Activated CD8-positive, alpha-beta memory T cell treated with anti-CD3 and anti-CD28 coated beads, Interleukin-2, amount 10 ng/mL, durations not matched to agents 7 days and 5 days (primary cell): ENCODE results near the gene UBE2L3. TPM values are rescaled to one million over a fixed set of nuclear protein-coding genes. Genes with fewer than 3 reads are reported as not detected.
"Not testable (repeated sequence)": the region's sequence is repeated elsewhere in the genome, so short reads cannot be mapped to it uniquely, and the experiment has no call there.

Experiments
- ATAC-seq: fragments of 150-1000 bp; cut with Tn5 transposase; one replicate; pipeline ENCODE4 v1.10.0; 2021; ENCODE audit warnings: moderate library complexity
- CTCF ChIA-PET: fragments of 350-600 bp; sonication (Branson Sonifier 250); formaldehyde crosslinking; loops from one replicate; lab custom pipeline; 2021; ENCODE audit warnings: antibody characterized with exemption; lab: Charles Lee
- DNase-seq: peaks from one replicate; pipeline ENCODE4 v3.0.0-alpha.2; 2020
- H3K27ac Mint-ChIP-seq: one replicate; pipeline ENCODE4 v1.8.0; 2021; ENCODE audit warnings: mild to moderate bottlenecking, mixed read lengths
- H3K27me3 Mint-ChIP-seq: one replicate; pipeline ENCODE4 v1.8.0; 2021; ENCODE audit warnings: mixed read lengths
- H3K36me3 Mint-ChIP-seq: one replicate; pipeline ENCODE4 v1.8.0; 2021; ENCODE audit warnings: mild to moderate bottlenecking, mixed read lengths
- H3K4me1 Mint-ChIP-seq: one replicate; pipeline ENCODE4 v1.8.0; 2021; ENCODE audit warnings: mixed read lengths
- H3K4me3 Mint-ChIP-seq: one replicate; pipeline ENCODE4 v1.8.0; 2021; ENCODE audit warnings: mild to moderate bottlenecking, moderate library complexity, mixed read lengths
- H3K9me3 Mint-ChIP-seq: one replicate; pipeline ENCODE4 v1.8.0; 2022; ENCODE audit warnings: low read depth, mixed read lengths
- total RNA-seq, 2 experiments: library from RNA; stranded (reverse); gene quantifications; one replicate each; pipeline ENCODE4 v1.2.3, GENCODE V29; 2021

Gene UBE2L3
- total RNA-seq, 2 experiments from 2014 or later, result 57.3 to 67.8 TPM

GRCh38 chr22:21639359-21639758 lies 71.8 kb downstream of the UBE2L3 start:
- Mint-ChIP-seq H3K4me1 (peaks cover 25% of the 10 kb centered on the region), H3K4me3 (no peak overlapping the region), H3K27ac (no peak overlapping the region), H3K36me3 (peaks cover 9% of the 10 kb centered on the region), H3K27me3 (no peaks in the 10 kb centered on the region), H3K9me3 (no peaks in the 10 kb centered on the region)
- DNase-seq (no peak), ATAC-seq (no peak)
- CTCF ChIA-PET, result interaction anchor here (1.0 kb wide), 1 partner anchor 10 kb away, joined by 3 read pairs; no protein-coding TSS in a partner anchor

- H3K4me3 Mint-ChIP-seq, result peak overlapping the region; percentile 83
- no peak for ATAC-seq
Measured at GRCh38 chr22:21640810-21641209, 73.3 kb downstream of the UBE2L3 start.

GRCh38 chr22:21641417-21641788 lies 73.9 kb downstream of the UBE2L3 start:
- DNase-seq (no peak), ATAC-seq (no peak)
- Mint-ChIP-seq H3K9me3 (no peaks in the 10 kb centered on the region), H3K36me3 (peaks cover 12% of the 10 kb centered on the region), H3K27ac (peak overlapping the region; percentile 90), H3K27me3 (no peaks in the 10 kb centered on the region), H3K4me3 (peak overlapping the region; percentile 83), H3K4me1 (peaks cover 27% of the 10 kb centered on the region)
- CTCF ChIA-PET, result interaction anchor here (1.0 to 9.7 kb wide), 12 partner anchors 11 to 93 kb away, joined by 3 to 241 read pairs (median 6); partner anchors contain the start of genes CCDC116, PPIL2, UBE2L3 and YDJC

More at GRCh38 chr22:21640810-21641209, 73.3 kb downstream of the UBE2L3 start:
- Mint-ChIP-seq H3K4me1 (peaks cover 25% of the 10 kb centered on the region), H3K27me3 (no peaks in the 10 kb centered on the region), H3K27ac (no peak overlapping the region), H3K36me3 (peaks cover 11% of the 10 kb centered on the region), H3K9me3 (no peaks in the 10 kb centered on the region)
- CTCF ChIA-PET, result interaction anchor here (1.2 to 9.7 kb wide), 8 partner anchors 10 to 72 kb away, joined by 3 to 241 read pairs (median 8); partner anchors contain the start of genes CCDC116, PPIL2, UBE2L3 and YDJC
- DNase-seq, result no peak

- H3K4me1 Mint-ChIP-seq, result peaks cover 33% of the 10 kb centered on the region
- CTCF ChIA-PET, result interaction anchor here (1.0 to 9.7 kb wide), 19 partner anchors 10 to 539 kb away, joined by 3 to 241 read pairs (median 6); partner anchors contain the start of genes CCDC116, PPIL2, PPM1F and UBE2L3
- peak within 1 kb of the TSS; percentile 90 for H3K27ac Mint-ChIP-seq
- H3K9me3 Mint-ChIP-seq, result no peaks in the 10 kb centered on the region
- peak within 1 kb of the TSS; percentile 83 for H3K4me3 Mint-ChIP-seq
- no peaks in the 10 kb centered on the region for H3K27me3 Mint-ChIP-seq
- DNase-seq (peak; percentile 99), ATAC-seq (peak; percentile 98)
- H3K36me3 Mint-ChIP-seq, result peaks cover 17% of the 10 kb centered on the region
Measured at GRCh38 chr22:21641789-21642583, 74.5 kb downstream of the UBE2L3 start, which contains the start of gene SDF2L1. Gene SDF2L1 (plus strand): TSS chr22:21642302. CDS start chr22:21642337, 35 bp downstream.

GRCh38 chr22:21642584-21643448 lies 75.3 kb downstream of the UBE2L3 start:
- no peaks in the 10 kb centered on the region for H3K9me3 Mint-ChIP-seq
- peak; percentile 80 for DNase-seq
- ATAC-seq, result peak; percentile 6
- CTCF ChIA-PET, result interaction anchor here (0.7 to 9.7 kb wide), 22 partner anchors 9 to 540 kb away, joined by 3 to 241 read pairs (median 6); partner anchors contain the start of genes CCDC116, PPIL2, PPM1F and UBE2L3
- peak overlapping the region; percentile 83 for H3K4me3 Mint-ChIP-seq
- no peaks in the 10 kb centered on the region for H3K27me3 Mint-ChIP-seq
- H3K4me1 Mint-ChIP-seq, result peaks cover 33% of the 10 kb centered on the region
- peaks cover 17% of the 10 kb centered on the region for H3K36me3 Mint-ChIP-seq
- peak overlapping the region; percentile 90 for H3K27ac Mint-ChIP-seq

GRCh38 chr22:21643533-21644357 lies 76.2 kb downstream of the UBE2L3 start:
- peak overlapping the region; percentile 83 for H3K4me3 Mint-ChIP-seq
- H3K27ac Mint-ChIP-seq, result no peak overlapping the region
- CTCF ChIA-PET, result interaction anchor here (1.1 to 9.7 kb wide), 14 partner anchors 8 to 309 kb away, joined by 3 to 241 read pairs (median 8); partner anchors contain the start of genes CCDC116, PPIL2, PPM1F and UBE2L3
- H3K9me3 Mint-ChIP-seq, result no peaks in the 10 kb centered on the region
- no peaks in the 10 kb centered on the region for H3K27me3 Mint-ChIP-seq
- peaks cover 17% of the 10 kb centered on the region for H3K36me3 Mint-ChIP-seq
- DNase-seq (no peak), ATAC-seq (no peak)
- H3K4me1 Mint-ChIP-seq, result peaks cover 33% of the 10 kb centered on the region

- peaks cover 23% of the 10 kb centered on the region for H3K36me3 Mint-ChIP-seq
- not testable (repeated sequence) for H3K4me3 Mint-ChIP-seq
- CTCF ChIA-PET, result interaction anchor here (1.5 to 9.7 kb wide), 3 partner anchors 14 to 48 kb away, joined by 5 to 241 read pairs (median 17); partner anchors contain the start of genes CCDC116 and YDJC
Measured at GRCh38 chr22:21645513-21645912, 78.0 kb downstream of the UBE2L3 start.

GRCh38 chr22:21646608-21647590 lies 79.4 kb downstream of the UBE2L3 start:
- H3K27me3 Mint-ChIP-seq, result no peaks in the 10 kb centered on the region
- H3K27ac Mint-ChIP-seq, result peak overlapping the region; percentile 52
- CTCF ChIA-PET, result interaction anchor here (0.6 to 9.7 kb wide), 22 partner anchors 9 to 220 kb away, joined by 3 to 241 read pairs (median 4); partner anchors contain the start of genes CCDC116, MAPK1, PPIL2 and YDJC
- peaks cover 23% of the 10 kb centered on the region for H3K36me3 Mint-ChIP-seq
- ATAC-seq (peak; percentile 11), DNase-seq (peak; percentile 90)
- no peak overlapping the region for H3K4me3 Mint-ChIP-seq
- H3K9me3 Mint-ChIP-seq, result no peaks in the 10 kb centered on the region
- H3K4me1 Mint-ChIP-seq, result peaks cover 37% of the 10 kb centered on the region

More at GRCh38 chr22:21645513-21645912, 78.0 kb downstream of the UBE2L3 start:
- not testable (repeated sequence) for H3K9me3 Mint-ChIP-seq, DNase-seq, H3K27me3 Mint-ChIP-seq, ATAC-seq, H3K27ac Mint-ChIP-seq
- peaks cover 38% of the 10 kb centered on the region for H3K4me1 Mint-ChIP-seq

- Mint-ChIP-seq H3K9me3 (no peaks in the 10 kb centered on the region), H3K27me3 (no peaks in the 10 kb centered on the region), H3K27ac (no peak overlapping the region), H3K4me3 (peak overlapping the region; percentile 88), H3K4me1 (peaks cover 27% of the 10 kb centered on the region), H3K36me3 (peaks cover 16% of the 10 kb centered on the region)
- ATAC-seq (no peak), DNase-seq (no peak)
- CTCF ChIA-PET, result interaction anchor here (0.8 kb wide), 1 partner anchor 21 kb away, joined by 3 read pairs; the partner anchor contains the start of gene YDJC
Measured at GRCh38 chr22:21650280-21650679, 82.8 kb downstream of the UBE2L3 start.

GRCh38 chr22:21650823-21651520 lies 83.5 kb downstream of the UBE2L3 start:
- Mint-ChIP-seq H3K27me3 (no peaks in the 10 kb centered on the region), H3K4me3 (peak overlapping the region; percentile 88), H3K9me3 (no peaks in the 10 kb centered on the region), H3K36me3 (peaks cover 14% of the 10 kb centered on the region), H3K4me1 (peaks cover 28% of the 10 kb centered on the region), H3K27ac (peak overlapping the region; percentile 87)
- peak; percentile 7 for ATAC-seq
- DNase-seq, result no peak
- CTCF ChIA-PET, result interaction anchor here (0.9 to 3.2 kb wide), 3 partner anchors 9 to 21 kb away, joined by 3 to 44 read pairs (median 28); partner anchors contain the start of genes SDF2L1 and YDJC
